IMR-90 (cell line): ENCODE measurements around the gene HIVEP3. TPM values are rescaled to one million over a fixed set of nuclear protein-coding genes. Genes with fewer than 3 reads are reported as not detected.

ENCODE experiments used
- ATAC-seq: fragments of 200-7000 bp; cut with Tn5 transposase; 2 replicates; pipeline ENCODE4 v1.9.1; 2020; ENCODE audit warnings: low read depth, mild to moderate bottlenecking, moderate library complexity
- BruUV-seq: library from RNA; stranded (reverse); fragments of 400-500 nt; replicated peaks from 2 replicates; lab custom pipeline; 2021; lab: Mats Ljungman, UMichigan
- CTCF ChIA-PET: fragments of 300-600 bp; formaldehyde crosslinking; extraction: SDS; loops from one replicate; lab custom pipeline; 2021; ENCODE audit warnings: antibody characterized with exemption; lab: Yijun Ruan, JAX
- POLR2A ChIA-PET: fragments of 300-600 bp; sonication (Branson Sonifier 250); formaldehyde crosslinking; loops from one replicate; lab custom pipeline; 2022; ENCODE audit warnings: antibody characterized with exemption; ENCODE audit not compliant: unreplicated experiment; lab: Charles Lee
- DNase-seq: peaks from one replicate; pipeline ENCODE4 v3.0.0; 2013
- H2AFZ ChIP-seq: replicated peaks from 2 replicates; pipeline ENCODE3; 2013; ENCODE audit warnings: low read length, mild to moderate bottlenecking; ENCODE audit not compliant: poor library complexity
- H2AK5ac ChIP-seq: 2 replicates; pipeline ENCODE4 v1.6.1; 2013; ENCODE audit warnings: low read depth, low read length, inconsistent platforms
- H2AK9ac ChIP-seq: replicated peaks from 2 replicates; pipeline ENCODE3; 2013; ENCODE audit warnings: mild to moderate bottlenecking, low read depth, low read length, moderate library complexity; ENCODE audit not compliant: poor library complexity
- H2BK120ac ChIP-seq: 2 replicates; pipeline ENCODE4 v1.6.1; 2013; ENCODE audit warnings: low read depth, low read length, inconsistent platforms
- H2BK15ac ChIP-seq: 3 replicates; pipeline ENCODE4 v1.6.1; 2013; ENCODE audit warnings: low read depth, low read length, inconsistent platforms
- H2BK20ac ChIP-seq: 2 replicates; pipeline ENCODE4 v1.6.1; 2013; ENCODE audit warnings: low read depth, mild to moderate bottlenecking, inconsistent platforms, low read length, moderate library complexity
- H2BK5ac ChIP-seq: 2 replicates; pipeline ENCODE4 v1.6.1; 2013; ENCODE audit warnings: mild to moderate bottlenecking, low read depth, low read length, inconsistent platforms; ENCODE audit not compliant: poor library complexity, severe bottlenecking
- H3K14ac ChIP-seq: replicated peaks from 2 replicates; pipeline ENCODE4 v1.6.1; 2013; ENCODE audit warnings: low read depth, low read length, inconsistent platforms
- H3K18ac ChIP-seq: 2 replicates; pipeline ENCODE4 v1.6.1; 2013; ENCODE audit warnings: low read depth, low read length, control low read depth
- H3K23ac ChIP-seq: 2 replicates; pipeline ENCODE4 v1.6.1; 2013; ENCODE audit warnings: low read depth, low read length, inconsistent platforms
- H3K27ac ChIP-seq: 2 replicates; pipeline ENCODE4 v1.5.1; 2013; ENCODE audit warnings: mild to moderate bottlenecking, control low read depth, low read length; ENCODE audit not compliant: insufficient read depth
- H3K27me3 ChIP-seq: 2 replicates; pipeline ENCODE4 v1.6.1; 2013; ENCODE audit warnings: low read length; ENCODE audit not compliant: control insufficient read depth, insufficient read depth
- H3K36me3 ChIP-seq: 2 replicates; pipeline ENCODE4 v1.6.1; 2013; ENCODE audit warnings: low read length, mixed read lengths; ENCODE audit not compliant: control insufficient read depth, insufficient read depth
- H3K4ac ChIP-seq: 2 replicates; pipeline ENCODE4 v1.6.1; 2013; ENCODE audit warnings: low read depth, low read length, inconsistent platforms
- H3K4me1 ChIP-seq: 2 replicates; pipeline ENCODE4 v1.6.1; 2013; ENCODE audit warnings: low read length, mixed read lengths; ENCODE audit not compliant: control insufficient read depth, insufficient read depth
- H3K4me2 ChIP-seq: 2 replicates; pipeline ENCODE4 v1.6.1; 2013; ENCODE audit warnings: low read depth, mild to moderate bottlenecking, control low read depth, low read length, moderate library complexity
- H3K4me3 ChIP-seq: 2 replicates; pipeline ENCODE4 v1.5.1; 2013; ENCODE audit warnings: low read depth, mild to moderate bottlenecking, control low read depth, low read length, moderate library complexity; ENCODE audit not compliant: insufficient read depth
- H3K56ac ChIP-seq: 2 replicates; pipeline ENCODE4 v1.6.1; 2013; ENCODE audit warnings: low read length, inconsistent platforms; ENCODE audit not compliant: insufficient read depth; ENCODE audit errors: extremely low read depth
- H3K79me1 ChIP-seq, 2 experiments: 2 replicates each; pipeline ENCODE4 v1.6.1; 2013; ENCODE audit warnings: low read length in 2 of 2, inconsistent platforms in 1 of 2, low read depth in 1 of 2
- H3K9ac ChIP-seq: 2 replicates; pipeline ENCODE4 v1.6.1; 2013; ENCODE audit warnings: low read depth, low read length, control low read depth
- H3K9me1 ChIP-seq: 2 replicates; pipeline ENCODE4 v1.6.1; 2013; ENCODE audit warnings: low read length, inconsistent platforms; ENCODE audit not compliant: insufficient read depth
- H3K9me3 ChIP-seq: 2 replicates; pipeline ENCODE4 v1.6.1; 2013; ENCODE audit warnings: low read length; ENCODE audit not compliant: control insufficient read depth, insufficient read depth
- H4K20me1 ChIP-seq: 2 replicates; pipeline ENCODE4 v1.6.1; 2013; ENCODE audit warnings: low read length, inconsistent platforms; ENCODE audit not compliant: insufficient read depth
- H4K5ac ChIP-seq: 2 replicates; pipeline ENCODE4 v1.6.1; 2013; ENCODE audit warnings: mild to moderate bottlenecking, low read depth, low read length, control low read depth
- H4K8ac ChIP-seq, 2 experiments: 2 replicates each; pipeline ENCODE4 v1.6.1; 2013; ENCODE audit warnings: low read depth in 2 of 2, low read length in 2 of 2, control low read depth in 1 of 2, inconsistent platforms in 1 of 2
- H4K91ac ChIP-seq: 2 replicates; pipeline ENCODE4 v1.6.1; 2013; ENCODE audit warnings: low read depth, low read length, inconsistent platforms; ENCODE audit not compliant: insufficient read depth
- CEBPB ChIP-seq: IDR thresholded peaks from 2 replicates; pipeline ENCODE4 v1.6.1; 2012; ENCODE audit warnings: low read depth, low read length, improper control_type of control experiment
- ELK1 ChIP-seq: fragments of 150-350 bp; IDR thresholded peaks from 2 replicates; pipeline ENCODE4 v1.6.1; 2016; ENCODE audit warnings: low read depth, mild to moderate bottlenecking, low read length, moderate library complexity, borderline replicate concordance
- MAFK ChIP-seq: IDR thresholded peaks from 2 replicates; pipeline ENCODE4 v1.6.1; 2012; ENCODE audit warnings: low read depth, low read length, improper control_type of control experiment
- MAZ ChIP-seq: IDR thresholded peaks from 2 replicates; pipeline ENCODE4 v1.6.1; 2012; ENCODE audit warnings: low read depth, mild to moderate bottlenecking, low read length, improper control_type of control experiment, moderate library complexity, borderline replicate concordance
- NFE2L2 ChIP-seq: fragments of 150-350 bp; IDR thresholded peaks from 2 replicates; pipeline ENCODE4 v1.6.1; 2016; ENCODE audit warnings: low read depth, mild to moderate bottlenecking, low read length
- POLR2A ChIP-seq: IDR thresholded peaks from 2 replicates; pipeline ENCODE4 v1.6.1; 2012; ENCODE audit warnings: mild to moderate bottlenecking, low read depth, low read length
- RAD21 ChIP-seq: IDR thresholded peaks from 2 replicates; pipeline ENCODE4 v1.6.1; 2012; ENCODE audit warnings: low read length, improper control_type of control experiment
- RCOR1 ChIP-seq: IDR thresholded peaks from 2 replicates; pipeline ENCODE4 v1.6.1; 2012; ENCODE audit warnings: mild to moderate bottlenecking, low read length, improper control_type of control experiment; ENCODE audit not compliant: insufficient replicate concordance
- USF2 ChIP-seq: fragments of 150-350 bp; IDR thresholded peaks from 2 replicates; pipeline ENCODE4 v1.6.1; 2017; ENCODE audit warnings: mild to moderate bottlenecking, antibody characterized with exemption, low read length, low read depth
- WGBS, 2 experiments: methylation state at CpG; one replicate each; pipeline versions ENCODE4 v1.1.5 to v1.1.7; 2013; ENCODE audit warnings: missing lambda C conversion rate in 2 of 2; ENCODE audit not compliant: insufficient read length in 1 of 2; ENCODE audit errors: extremely low coverage in 2 of 2; 5-methylcytosine and 5-hydroxymethylcytosine counted together
- dilution Hi-C: fragments of 300-500 bp; cut with HindIII; formaldehyde crosslinking; loops from one replicate; pipeline ENCODE4 v1.14.3; 2018; ENCODE audit warnings: low sequenced_read_pairs; ENCODE audit not compliant: unreplicated experiment
- in situ Hi-C: fragments of 300-500 bp; cut with MboI; formaldehyde crosslinking; loops from 3 replicates; pipeline ENCODE4 v1.14.3; 2019; ENCODE audit warnings: low sequenced_read_pairs, inconsistent platforms, mixed read lengths
- intact Hi-C: fragments of 100-400 bp; cut with micrococcal nuclease; formaldehyde crosslinking; loops from 2 replicates; pipeline ENCODE4 v1.10.0; 2022
- polyA plus RNA-seq, 3 experiments: library from polyadenylated mRNA; depleted of rRNA; stranded (reverse); fragments of >200 nt; gene quantifications; 2 replicates each; pipeline ENCODE4 v1.2.3, GENCODE V29; 2012; ENCODE audit warnings: low replicate concordance in 1 of 3
- total RNA-seq: library from RNA; depleted of rRNA; stranded (reverse); fragments of >200 nt; gene quantifications from 2 replicates; pipeline ENCODE4 v1.2.3, GENCODE V29; 2012
- TF ChIP-seq, protein P1 (sequence below): conservative IDR thresholded peaks from 2 replicates; pipeline ENCODE4 v1.5.1; 2012; ENCODE audit warnings: mild to moderate bottlenecking, low read depth, low read length, improper control_type of control experiment

The HIVEP3 gene
- total and polyA plus RNA-seq, 2 of the 4 experiments (the other 2 are of a cell fraction): 1.4 to 4.0 TPM

GRCh38 chr1:41512701-41513382, 405.9 kb downstream of the HIVEP3 start:
- Histone ChIP-seq H3K36me3 (no peaks in the 10 kb centered on the region), H2BK20ac (no peak overlapping the region), H3K56ac (no peak overlapping the region), H3K18ac (no peak overlapping the region), H2AFZ (no peak overlapping the region), H3K14ac (no peak overlapping the region), H3K23ac (no peak overlapping the region), H4K8ac (no peak overlapping the region), H2AK9ac (no peak overlapping the region), H2BK120ac (no peak overlapping the region), H3K4me3 (no peak overlapping the region), H2BK5ac (no peak overlapping the region), H3K4ac (no peak overlapping the region), H3K9me3 (no peaks in the 10 kb centered on the region), H3K4me2 (no peak overlapping the region), H3K27ac (no peak overlapping the region), H3K9me1 (peaks cover 4% of the 10 kb centered on the region; the same call in 1 of the 2 replicates), H3K27me3 (no peaks in the 10 kb centered on the region; the same call in 1 of the 2 replicates), H4K5ac (no peak overlapping the region), H3K4me1 (peaks cover 3% of the 10 kb centered on the region; the same call in 1 of the 2 replicates), H4K91ac (no peak overlapping the region), H2AK5ac (no peak overlapping the region), H4K20me1 (no peaks in the 10 kb centered on the region), H3K79me1 (no peaks in the 10 kb centered on the region), H2BK15ac (no peak overlapping the region), H3K9ac (no peak overlapping the region)
- ATAC-seq (no peak), DNase-seq (no peak)
- dilution Hi-C loops (no loop called here), intact Hi-C loops (no loop called here), in situ Hi-C loops (no loop called here)
- WGBS, 2 experiments: 80% methylated on average over 6 of the region's 27 CpGs; no CpG with 5 or more reads in 1 of the 2 experiments
- ChIA-PET CTCF (interaction anchor here (0.5 to 1.0 kb wide), 3 partner anchors 32 to 1212 kb away, joined by 3 to 4 read pairs (median 4); no protein-coding TSS in a partner anchor), POLR2A (no interaction called here)
- no peak for TF ChIP-seq RCOR1
- TF ChIP-seq NFE2L2: no peak
- TF ChIP-seq, protein P1, sequence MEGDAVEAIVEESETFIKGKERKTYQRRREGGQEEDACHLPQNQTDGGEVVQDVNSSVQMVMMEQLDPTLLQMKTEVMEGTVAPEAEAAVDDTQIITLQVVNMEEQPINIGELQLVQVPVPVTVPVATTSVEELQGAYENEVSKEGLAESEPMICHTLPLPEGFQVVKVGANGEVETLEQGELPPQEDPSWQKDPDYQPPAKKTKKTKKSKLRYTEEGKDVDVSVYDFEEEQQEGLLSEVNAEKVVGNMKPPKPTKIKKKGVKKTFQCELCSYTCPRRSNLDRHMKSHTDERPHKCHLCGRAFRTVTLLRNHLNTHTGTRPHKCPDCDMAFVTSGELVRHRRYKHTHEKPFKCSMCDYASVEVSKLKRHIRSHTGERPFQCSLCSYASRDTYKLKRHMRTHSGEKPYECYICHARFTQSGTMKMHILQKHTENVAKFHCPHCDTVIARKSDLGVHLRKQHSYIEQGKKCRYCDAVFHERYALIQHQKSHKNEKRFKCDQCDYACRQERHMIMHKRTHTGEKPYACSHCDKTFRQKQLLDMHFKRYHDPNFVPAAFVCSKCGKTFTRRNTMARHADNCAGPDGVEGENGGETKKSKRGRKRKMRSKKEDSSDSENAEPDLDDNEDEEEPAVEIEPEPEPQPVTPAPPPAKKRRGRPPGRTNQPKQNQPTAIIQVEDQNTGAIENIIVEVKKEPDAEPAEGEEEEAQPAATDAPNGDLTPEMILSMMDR: no peak
- TF ChIP-seq CEBPB: no peak
- no peak for TF ChIP-seq MAFK
- TF ChIP-seq RAD21: no peak
- no peak for TF ChIP-seq ELK1
- no peak for TF ChIP-seq POLR2A
- TF ChIP-seq MAZ: no peak
- no peak for TF ChIP-seq USF2
- BruUV-seq: no TSS peak
